K562 (cell line): ENCODE data around the gene COMMD2. TPM values are rescaled to one million over a fixed set of nuclear protein-coding genes. Genes with fewer than 3 reads are reported as not detected.

Experiments used
- CTBP1 ChIP-seq: fragments of 450-650 bp; IDR thresholded peaks from 2 replicates; pipeline ENCODE4 v1.6.1; 2016; ENCODE audit warnings: borderline replicate concordance
- FOS ChIP-seq: IDR thresholded peaks from 3 replicates; pipeline ENCODE4 v1.6.1; 2011; ENCODE audit not compliant: insufficient read length; ENCODE audit errors: extremely low read depth
- PRPF4 ChIP-seq: fragments of 200-400 bp; formaldehyde crosslinking; IDR thresholded peaks from one replicate; pipeline ENCODE4 v1.6.1; 2017; ENCODE audit warnings: low read length, low read depth, mild to moderate bottlenecking; ENCODE audit not compliant: insufficient read depth, poor library complexity, severe bottlenecking
- REST ChIP-seq, 2 experiments: fragments of 450-650 bp; formaldehyde crosslinking in 1 of 2; IDR thresholded peaks; 2 replicates each; pipeline versions ENCODE4 v1.4.0 to v1.6.1; 2014 to 2020; ENCODE audit warnings: mild to moderate bottlenecking in 2 of 2, borderline replicate concordance in 1 of 2, low read depth in 1 of 2
- ZNF398 ChIP-seq: fragments of 250-450 bp; sonication (Bioruptor Pico); IDR thresholded peaks from 2 replicates; pipeline ENCODE4 v1.8.0; 2021; ENCODE audit warnings: moderate library complexity, mild to moderate bottlenecking, inconsistent platforms
- ZNF408 ChIP-seq: fragments of 250-450 bp; sonication (Bioruptor Pico); IDR thresholded peaks from 2 replicates; pipeline ENCODE4 v1.4.0; 2020; ENCODE audit warnings: low read depth, mild to moderate bottlenecking, moderate library complexity
- polyA plus RNA-seq, 8 experiments: library from polyadenylated mRNA; depleted of rRNA in 4 of 8; stranded (reverse) in 5 of 8; unstranded in 3 of 8; fragments of >200 nt; fragmentation: Nextera tagmentation in 2 of 8; fragmentation: Illumina TruSeq in 1 of 8; extraction: Ambion mirVana in 2 of 8; extraction: Trizol in 1 of 8; gene quantifications; 2 replicates each; pipeline versions ENCODE4 v1.2.1 to v1.2.3, GENCODE V29; 2011 to 2014; ENCODE audit warnings: inconsistent platforms in 1 of 8, missing spikeins in 1 of 8
- total RNA-seq, 7 experiments: library from RNA; depleted of rRNA in 6 of 7; stranded (reverse); fragments of >200 nt in 6 of 7; fragmentation: Illumina TruSeq in 2 of 7; extraction: Trizol in 2 of 7; gene quantifications; 2 replicates each; pipeline versions ENCODE4 v1.2.1 to v1.2.3, GENCODE V29; 2011 to 2021; ENCODE audit warnings: low replicate concordance in 1 of 7

The COMMD2 gene
- total and polyA plus RNA-seq, 9 of the 15 experiments (the other 6 are each of a cell fraction or from before 2014, with no cell fraction given) = 25.8 to 102 (median 41.8) TPM

- no peak for TF ChIP-seq ZNF398 (CRISPR knock-in tag)
- TF ChIP-seq REST (IDR thresholded peaks at IDR 0.05; ENCODE audit: borderline replicate concordance) = no peak
- TF ChIP-seq REST (CRISPR knock-in tag; IDR thresholded peaks at IDR 0.05; ENCODE audit: low read depth) = no peak
- no peak for TF ChIP-seq PRPF4
- TF ChIP-seq CTBP1 = no peak
- TF ChIP-seq ZNF408 = no peak
- no peak for TF ChIP-seq FOS
These were observed 43.7 kb upstream of the COMMD2 start (continued) for GRCh38 chr3:149796026-149796425.
